Measurements from ENCODE around the gene BTBD6. TPM values are rescaled to one million over a fixed set of nuclear protein-coding genes. Genes with fewer than 3 reads are reported as not detected.

BTBD6 gene
- total RNA-seq, 1 donor from 2014 or later = 89.7 TPM

- no peak for DNase-seq (ENCODE audit: low spot score)
Observed at GRCh38 chr14:105210266-105211025, 37.9 kb upstream of the BTBD6 start.

- DNase-seq (ENCODE audit: low spot score) = no peak
Observed at GRCh38 chr14:105211086-105211757, 37.1 kb upstream of the BTBD6 start.

GRCh38 chr14:105211758-105212089 is 36.6 kb upstream of the BTBD6 start:
- DNase-seq (ENCODE audit: low spot score) = no peak

GRCh38 chr14:105212541-105213300 is 35.6 kb upstream of the BTBD6 start:
- no peak for DNase-seq (ENCODE audit: low spot score)

GRCh38 chr14:105213361-105213760 is 35.0 kb upstream of the BTBD6 start:
- DNase-seq (ENCODE audit: low spot score) = no peak

- DNase-seq (ENCODE audit: low spot score) = no peak
Observed at GRCh38 chr14:105214324-105214915, 33.9 kb upstream of the BTBD6 start.

GRCh38 chr14:105215602-105216001 is 32.7 kb upstream of the BTBD6 start:
- DNase-seq (ENCODE audit: low spot score) = no peak

GRCh38 chr14:105216490-105217247 is 31.7 kb upstream of the BTBD6 start:
- DNase-seq (ENCODE audit: low spot score) = no peak

- DNase-seq (ENCODE audit: low spot score) = no peak
Observed at GRCh38 chr14:105217774-105218173, 30.6 kb upstream of the BTBD6 start.

GRCh38 chr14:105218611-105219010 is 29.7 kb upstream of the BTBD6 start:
- DNase-seq (ENCODE audit: low spot score) = no peak

- DNase-seq (ENCODE audit: low spot score) = no peak
Observed at GRCh38 chr14:105219043-105219612, 29.2 kb upstream of the BTBD6 start.

- DNase-seq (ENCODE audit: low spot score) = no peak
Observed at GRCh38 chr14:105219753-105220152, 28.6 kb upstream of the BTBD6 start.

GRCh38 chr14:105220699-105221597 is 27.4 kb upstream of the BTBD6 start:
- DNase-seq (ENCODE audit: low spot score) = no peak

- no peak for DNase-seq (ENCODE audit: low spot score)
Observed at GRCh38 chr14:105221598-105222178, 26.6 kb upstream of the BTBD6 start.

- DNase-seq (ENCODE audit: low spot score) = no peak
Observed at GRCh38 chr14:105223260-105223659, 25.1 kb upstream of the BTBD6 start.

GRCh38 chr14:105223770-105224544 is 24.4 kb upstream of the BTBD6 start:
- no peak for DNase-seq (ENCODE audit: low spot score)

GRCh38 chr14:105224845-105225570 is 23.3 kb upstream of the BTBD6 start:
- no peak for DNase-seq (ENCODE audit: low spot score)

GRCh38 chr14:105226198-105226597 is 22.1 kb upstream of the BTBD6 start:
- DNase-seq (ENCODE audit: low spot score) = no peak
